Measurements from ENCODE around the gene DLG2.

DNA sequence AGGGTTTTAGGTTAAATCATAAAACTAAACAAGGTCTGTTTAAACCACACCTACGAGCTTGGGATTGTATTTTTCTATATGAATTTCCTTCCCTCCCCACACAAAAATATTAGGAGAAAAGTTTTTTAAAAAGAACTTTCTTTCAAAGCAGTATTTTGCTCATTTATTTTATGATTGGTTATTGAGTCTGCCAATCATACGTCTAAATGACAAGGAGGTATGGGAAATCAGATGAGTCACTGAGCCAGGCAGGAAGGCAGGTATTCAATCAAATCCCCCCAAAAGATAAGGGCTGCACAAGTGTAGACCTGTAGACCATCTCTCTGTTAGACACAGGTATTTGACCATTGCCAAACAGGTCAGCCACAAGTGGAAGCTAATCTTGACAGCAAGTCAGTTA lies 1900.8 kb downstream of the DLG2 start:
- TF ChIP-seq, protein P1, sequence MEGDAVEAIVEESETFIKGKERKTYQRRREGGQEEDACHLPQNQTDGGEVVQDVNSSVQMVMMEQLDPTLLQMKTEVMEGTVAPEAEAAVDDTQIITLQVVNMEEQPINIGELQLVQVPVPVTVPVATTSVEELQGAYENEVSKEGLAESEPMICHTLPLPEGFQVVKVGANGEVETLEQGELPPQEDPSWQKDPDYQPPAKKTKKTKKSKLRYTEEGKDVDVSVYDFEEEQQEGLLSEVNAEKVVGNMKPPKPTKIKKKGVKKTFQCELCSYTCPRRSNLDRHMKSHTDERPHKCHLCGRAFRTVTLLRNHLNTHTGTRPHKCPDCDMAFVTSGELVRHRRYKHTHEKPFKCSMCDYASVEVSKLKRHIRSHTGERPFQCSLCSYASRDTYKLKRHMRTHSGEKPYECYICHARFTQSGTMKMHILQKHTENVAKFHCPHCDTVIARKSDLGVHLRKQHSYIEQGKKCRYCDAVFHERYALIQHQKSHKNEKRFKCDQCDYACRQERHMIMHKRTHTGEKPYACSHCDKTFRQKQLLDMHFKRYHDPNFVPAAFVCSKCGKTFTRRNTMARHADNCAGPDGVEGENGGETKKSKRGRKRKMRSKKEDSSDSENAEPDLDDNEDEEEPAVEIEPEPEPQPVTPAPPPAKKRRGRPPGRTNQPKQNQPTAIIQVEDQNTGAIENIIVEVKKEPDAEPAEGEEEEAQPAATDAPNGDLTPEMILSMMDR (IDR thresholded peaks at IDR 0.05): no peak
- TF ChIP-seq POLR2A (IDR thresholded peaks at IDR 0.05): no peak
